Mucosa of stomach (tissue), 1 donor: Measurements from ENCODE around the gene HOXA5.
A peak's percentile ranks its signal among the peaks of the same experiment; 100 is the strongest.

ENCODE experiments used
- H3K27me3 ChIP-seq: one replicate; pipeline ENCODE4 v1.7.0; 2013; ENCODE audit warnings: mild to moderate bottlenecking, low read length; ENCODE audit not compliant: control insufficient read depth, insufficient read depth
- H3K36me3 ChIP-seq: one replicate; pipeline ENCODE4 v1.7.0; 2013; ENCODE audit warnings: low read length; ENCODE audit not compliant: control insufficient read depth, insufficient read depth
- H3K4me1 ChIP-seq: one replicate; pipeline ENCODE4 v1.7.0; 2013; ENCODE audit warnings: mild to moderate bottlenecking, low read length; ENCODE audit not compliant: control insufficient read depth, insufficient read depth
- H3K4me3 ChIP-seq: one replicate; pipeline ENCODE4 v1.7.0; 2013; ENCODE audit warnings: low read length
- H3K9ac ChIP-seq: one replicate; pipeline ENCODE4 v1.7.0; 2013; ENCODE audit warnings: mild to moderate bottlenecking, low read length, moderate library complexity
- H3K9me3 ChIP-seq: one replicate; pipeline ENCODE4 v1.7.0; 2013; ENCODE audit warnings: mild to moderate bottlenecking, low read length, moderate library complexity; ENCODE audit not compliant: control insufficient read depth
- donor health status: Pancreatic carcinoma.

The HOXA5 gene

GRCh38 chr7:27143950-27144780 lies 684 bp upstream of the HOXA5 start:
- Histone ChIP-seq H3K9ac (no peak overlapping the region), H3K4me1 (peaks cover 18% of the 10 kb centered on the region), H3K4me3 (peak overlapping the region; percentile 78), H3K9me3 (no peaks in the 10 kb centered on the region), H3K36me3 (no peaks in the 10 kb centered on the region), H3K27me3 (peaks cover 55% of the 10 kb centered on the region)

GRCh38 chr7:27142580-27143022 lies 880 bp downstream of the HOXA5 start:
- peaks cover 43% of the 10 kb centered on the region for H3K27me3 ChIP-seq
- H3K9ac ChIP-seq, result peak overlapping the region; percentile 83
- no peaks in the 10 kb centered on the region for H3K9me3 ChIP-seq
- peaks cover 13% of the 10 kb centered on the region for H3K4me1 ChIP-seq
- H3K4me3 ChIP-seq, result peak overlapping the region; percentile 78
- H3K36me3 ChIP-seq, result no peaks in the 10 kb centered on the region

GRCh38 chr7:27141923-27142579 lies 1.4 kb downstream of the HOXA5 start:
- Histone ChIP-seq H3K4me3 (peak overlapping the region; percentile 78), H3K36me3 (no peaks in the 10 kb centered on the region), H3K4me1 (peaks cover 13% of the 10 kb centered on the region), H3K9ac (peak overlapping the region; percentile 83), H3K27me3 (peaks cover 38% of the 10 kb centered on the region), H3K9me3 (no peaks in the 10 kb centered on the region)

GRCh38 chr7:27141137-27141922 lies 2.2 kb downstream of the HOXA5 start:
- peak overlapping the region; percentile 83 for H3K9ac ChIP-seq
- H3K27me3 ChIP-seq, result peaks cover 30% of the 10 kb centered on the region
- no peaks in the 10 kb centered on the region for H3K36me3 ChIP-seq
- peaks cover 19% of the 10 kb centered on the region for H3K4me1 ChIP-seq
- H3K9me3 ChIP-seq, result no peaks in the 10 kb centered on the region
- peak overlapping the region; percentile 78 for H3K4me3 ChIP-seq

GRCh38 chr7:27140126-27140857 lies 3.2 kb downstream of the HOXA5 start:
- no peak overlapping the region for H3K4me3 ChIP-seq
- peak overlapping the region; percentile 29 for H3K9ac ChIP-seq
- H3K27me3 ChIP-seq, result peaks cover 20% of the 10 kb centered on the region
- peaks cover 27% of the 10 kb centered on the region for H3K4me1 ChIP-seq
- no peaks in the 10 kb centered on the region for H3K9me3 ChIP-seq
- H3K36me3 ChIP-seq, result no peaks in the 10 kb centered on the region

GRCh38 chr7:27139334-27140125 lies 4.0 kb downstream of the HOXA5 start:
- H3K4me1 ChIP-seq, result peaks cover 22% of the 10 kb centered on the region
- H3K27me3 ChIP-seq, result peaks cover 12% of the 10 kb centered on the region
- no peaks in the 10 kb centered on the region for H3K9me3 ChIP-seq
- H3K9ac ChIP-seq, result peak overlapping the region; percentile 29
- H3K4me3 ChIP-seq, result no peak overlapping the region
- no peaks in the 10 kb centered on the region for H3K36me3 ChIP-seq

DNA sequence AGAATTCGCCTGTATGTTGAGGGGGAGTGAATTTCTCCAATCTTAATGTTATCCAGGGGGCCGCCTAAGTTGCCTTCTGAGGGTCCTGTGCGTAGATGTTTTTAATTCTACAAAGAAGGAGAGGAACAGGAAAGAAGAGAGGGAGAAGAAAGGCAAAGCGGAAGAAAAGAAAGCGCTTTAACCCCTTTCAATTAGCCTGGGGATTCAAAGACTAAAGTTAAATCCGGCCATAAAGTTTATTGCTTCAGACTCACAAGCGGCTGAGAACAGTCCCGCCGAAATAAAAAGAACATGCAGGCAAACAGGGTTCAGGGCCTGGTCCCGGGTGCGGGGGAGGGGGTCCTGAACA lies 4.5 kb downstream of the HOXA5 start:
- no peaks in the 10 kb centered on the region for H3K36me3 ChIP-seq
- no peak overlapping the region for H3K4me3 ChIP-seq
- H3K9me3 ChIP-seq, result no peaks in the 10 kb centered on the region
- H3K9ac ChIP-seq, result peak overlapping the region; percentile 29
- H3K4me1 ChIP-seq, result peaks cover 25% of the 10 kb centered on the region
- H3K27me3 ChIP-seq, result peaks cover 7% of the 10 kb centered on the region

- H3K4me1 ChIP-seq, result peaks cover 30% of the 10 kb centered on the region
- H3K4me3 ChIP-seq, result no peak overlapping the region
- H3K27me3 ChIP-seq, result peaks cover 5% of the 10 kb centered on the region
- H3K36me3 ChIP-seq, result no peaks in the 10 kb centered on the region
- H3K9me3 ChIP-seq, result no peaks in the 10 kb centered on the region
- H3K9ac ChIP-seq, result no peak overlapping the region
These were observed 5.0 kb downstream of the HOXA5 start for GRCh38 chr7:27138472-27138871.

GRCh38 chr7:27137640-27138315 lies 5.7 kb downstream of the HOXA5 start:
- H3K27me3 ChIP-seq, result peaks cover 5% of the 10 kb centered on the region
- no peak overlapping the region for H3K9ac ChIP-seq
- peaks cover 33% of the 10 kb centered on the region for H3K4me1 ChIP-seq
- H3K4me3 ChIP-seq, result no peak overlapping the region
- no peaks in the 10 kb centered on the region for H3K36me3 ChIP-seq
- H3K9me3 ChIP-seq, result no peaks in the 10 kb centered on the region

DNA sequence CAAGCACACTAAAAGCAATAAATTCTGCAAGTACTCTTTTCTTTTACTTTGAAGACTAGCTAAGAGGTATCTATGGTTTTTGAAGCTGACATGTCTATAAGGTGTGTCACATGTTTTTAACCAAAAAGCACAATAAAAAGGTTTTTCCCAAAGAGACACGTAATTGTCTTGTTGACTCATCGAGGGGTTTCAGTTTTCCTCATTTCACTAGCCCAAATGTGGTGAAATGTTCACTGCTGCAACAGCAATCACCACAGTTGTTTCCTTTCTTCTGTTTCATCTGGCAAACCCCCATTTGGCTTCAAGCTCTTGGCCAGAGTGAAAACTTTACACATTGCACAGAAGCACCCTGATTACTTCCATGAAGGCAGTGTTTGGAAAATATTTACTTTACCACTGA lies 9.1 kb downstream of the HOXA5 start:
- no peak overlapping the region for H3K4me3 ChIP-seq
- H3K4me1 ChIP-seq, result peaks cover 39% of the 10 kb centered on the region
- H3K9ac ChIP-seq, result no peak overlapping the region
- no peaks in the 10 kb centered on the region for H3K36me3 ChIP-seq
- H3K27me3 ChIP-seq, result no peaks in the 10 kb centered on the region
- no peaks in the 10 kb centered on the region for H3K9me3 ChIP-seq
